ENCODE results near the gene SLC9C1. TPM values are rescaled to one million over a fixed set of nuclear protein-coding genes. Genes with fewer than 3 reads are reported as not detected.

SLC9C1 gene
- total RNA-seq, 1 donor from 2014 or later, result under 0.01 TPM

- no peak for DNase-seq
These were observed 184.7 kb downstream of the SLC9C1 start for GRCh38 chr3:112109322-112109721.

- DNase-seq, result no peak
These were observed 189.2 kb downstream of the SLC9C1 start for GRCh38 chr3:112104774-112105173.

- DNase-seq, result no peak
These were observed 192.1 kb downstream of the SLC9C1 start for GRCh38 chr3:112101916-112102315.

GRCh38 chr3:112097378-112097777 lies 196.6 kb downstream of the SLC9C1 start:
- DNase-seq, result no peak

GRCh38 chr3:112096176-112096575 lies 197.8 kb downstream of the SLC9C1 start:
- DNase-seq, result no peak

GRCh38 chr3:112095731-112096130 lies 198.3 kb downstream of the SLC9C1 start:
- DNase-seq, result no peak

- DNase-seq, result no peak
These were observed 200.9 kb downstream of the SLC9C1 start for GRCh38 chr3:112093180-112093522.

- DNase-seq, result no peak
These were observed 201.4 kb downstream of the SLC9C1 start for GRCh38 chr3:112092496-112093179.

- DNase-seq, result no peak
These were observed 203.0 kb downstream of the SLC9C1 start for GRCh38 chr3:112090887-112091586.

Small RNA genes within 50 kb of the gene (small RNA-seq; reads per million reads assigned to genes)
- gene MIR567, result not detected

Other genes starting within 250 kb of the SLC9C1 start
- gene C3orf52, start 207.8 kb downstream of the SLC9C1 start, total RNA-seq, result 0.31 TPM
- not detected for gene GCSAM, start 161.0 kb downstream of the SLC9C1 start, total RNA-seq
- gene CD200, start 38.9 kb upstream of the SLC9C1 start, total RNA-seq, result 41.6 TPM
- gene BTLA, start 205.3 kb upstream of the SLC9C1 start, total RNA-seq, result 0.16 TPM